ENCODE data around the gene RNASEH1. TPM values are rescaled to one million over a fixed set of nuclear protein-coding genes. Genes with fewer than 3 reads are reported as not detected.
"Not testable (repeated sequence)": the region's sequence is repeated elsewhere in the genome, so short reads cannot be mapped to it uniquely, and the experiment has no call there.

RNASEH1 gene
- total RNA-seq, 4 donors from 2014 or later, result 17.9 to 26.3 (median 23.8) TPM

DNA sequence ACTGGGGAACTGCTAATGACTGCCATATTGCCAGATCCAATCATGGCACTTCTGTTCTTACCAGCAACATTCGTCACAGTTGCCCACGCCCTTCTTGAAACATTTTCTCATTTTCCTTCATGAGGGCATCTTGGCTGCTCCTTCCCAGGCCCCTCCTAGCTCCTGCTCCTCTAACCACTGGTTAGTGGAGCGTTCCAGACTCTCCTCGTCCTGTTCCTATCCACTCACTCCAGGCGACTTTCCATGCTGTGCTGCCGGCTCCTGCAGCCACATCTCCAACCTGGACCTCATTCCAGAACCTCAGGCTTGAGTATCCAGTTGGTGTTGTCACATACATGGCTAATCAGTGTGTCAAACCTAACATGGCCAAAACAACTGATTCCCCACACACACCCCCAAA, 37.5 kb downstream of the RNASEH1 start:
- no peak for ATAC-seq (ENCODE audit: low FRiP score)
- DNase-seq (ENCODE audit: low spot score), result no peak
- TF ChIP-seq, protein P1, sequence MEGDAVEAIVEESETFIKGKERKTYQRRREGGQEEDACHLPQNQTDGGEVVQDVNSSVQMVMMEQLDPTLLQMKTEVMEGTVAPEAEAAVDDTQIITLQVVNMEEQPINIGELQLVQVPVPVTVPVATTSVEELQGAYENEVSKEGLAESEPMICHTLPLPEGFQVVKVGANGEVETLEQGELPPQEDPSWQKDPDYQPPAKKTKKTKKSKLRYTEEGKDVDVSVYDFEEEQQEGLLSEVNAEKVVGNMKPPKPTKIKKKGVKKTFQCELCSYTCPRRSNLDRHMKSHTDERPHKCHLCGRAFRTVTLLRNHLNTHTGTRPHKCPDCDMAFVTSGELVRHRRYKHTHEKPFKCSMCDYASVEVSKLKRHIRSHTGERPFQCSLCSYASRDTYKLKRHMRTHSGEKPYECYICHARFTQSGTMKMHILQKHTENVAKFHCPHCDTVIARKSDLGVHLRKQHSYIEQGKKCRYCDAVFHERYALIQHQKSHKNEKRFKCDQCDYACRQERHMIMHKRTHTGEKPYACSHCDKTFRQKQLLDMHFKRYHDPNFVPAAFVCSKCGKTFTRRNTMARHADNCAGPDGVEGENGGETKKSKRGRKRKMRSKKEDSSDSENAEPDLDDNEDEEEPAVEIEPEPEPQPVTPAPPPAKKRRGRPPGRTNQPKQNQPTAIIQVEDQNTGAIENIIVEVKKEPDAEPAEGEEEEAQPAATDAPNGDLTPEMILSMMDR (IDR thresholded peaks at IDR 0.05), result no peak

DNA sequence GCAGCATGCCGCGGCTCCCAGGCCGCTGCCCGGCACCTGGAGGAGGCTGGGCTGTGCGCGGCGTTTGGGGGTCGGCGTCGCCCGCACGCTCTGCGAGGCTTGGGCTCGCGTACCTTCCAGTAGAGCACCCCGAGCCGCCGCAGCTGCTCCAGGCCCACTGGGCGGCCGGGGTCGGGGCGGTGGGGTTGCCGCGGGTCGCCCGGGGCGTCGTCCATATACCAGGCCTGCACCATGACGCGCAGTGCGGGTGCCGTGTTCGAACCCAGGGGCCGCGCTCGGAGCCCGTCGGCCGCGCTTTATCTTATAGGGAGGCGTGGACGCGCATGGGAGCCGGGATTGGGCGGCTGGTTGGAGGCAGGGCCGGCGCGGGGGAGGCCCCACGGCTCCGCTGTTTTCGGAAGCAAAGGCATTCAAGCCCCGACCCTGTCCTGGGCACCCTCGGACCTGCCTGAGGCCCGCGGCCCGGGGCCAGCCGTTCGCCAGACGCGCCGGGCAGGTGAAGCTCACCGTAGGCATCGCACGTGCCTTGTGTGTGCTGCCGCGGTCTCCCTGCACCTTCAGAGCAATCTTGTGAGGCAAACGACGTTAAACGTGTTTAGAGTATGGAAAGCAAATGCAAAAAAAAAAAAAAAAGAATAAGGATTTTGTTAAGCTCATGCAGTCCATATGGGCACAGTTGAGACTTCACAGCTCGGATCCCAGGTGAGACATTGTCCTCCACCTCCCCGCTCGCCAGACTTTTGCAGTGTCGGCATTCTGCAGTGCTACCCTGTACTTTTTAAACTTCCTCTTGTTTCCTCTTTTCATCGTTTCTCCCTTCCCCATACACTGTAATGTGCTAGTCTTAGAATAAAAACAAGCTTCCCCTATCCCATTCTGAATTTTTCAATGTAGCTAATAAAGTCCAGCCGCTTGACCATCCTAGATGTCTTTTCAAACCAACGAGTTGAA, 38.6 kb downstream of the RNASEH1 start, which contains the start of gene ADI1:
TSS of gene ADI1 (minus strand) at position 277 of the 951 bp plus-strand sequence. CDS start at position 233, 44 bp downstream.
- peak; percentile 55 for DNase-seq (ENCODE audit: low spot score)
- TF ChIP-seq, protein P1 (IDR thresholded peaks at IDR 0.05), result no peak
- ATAC-seq (ENCODE audit: low FRiP score), result peak; percentile 62

DNA sequence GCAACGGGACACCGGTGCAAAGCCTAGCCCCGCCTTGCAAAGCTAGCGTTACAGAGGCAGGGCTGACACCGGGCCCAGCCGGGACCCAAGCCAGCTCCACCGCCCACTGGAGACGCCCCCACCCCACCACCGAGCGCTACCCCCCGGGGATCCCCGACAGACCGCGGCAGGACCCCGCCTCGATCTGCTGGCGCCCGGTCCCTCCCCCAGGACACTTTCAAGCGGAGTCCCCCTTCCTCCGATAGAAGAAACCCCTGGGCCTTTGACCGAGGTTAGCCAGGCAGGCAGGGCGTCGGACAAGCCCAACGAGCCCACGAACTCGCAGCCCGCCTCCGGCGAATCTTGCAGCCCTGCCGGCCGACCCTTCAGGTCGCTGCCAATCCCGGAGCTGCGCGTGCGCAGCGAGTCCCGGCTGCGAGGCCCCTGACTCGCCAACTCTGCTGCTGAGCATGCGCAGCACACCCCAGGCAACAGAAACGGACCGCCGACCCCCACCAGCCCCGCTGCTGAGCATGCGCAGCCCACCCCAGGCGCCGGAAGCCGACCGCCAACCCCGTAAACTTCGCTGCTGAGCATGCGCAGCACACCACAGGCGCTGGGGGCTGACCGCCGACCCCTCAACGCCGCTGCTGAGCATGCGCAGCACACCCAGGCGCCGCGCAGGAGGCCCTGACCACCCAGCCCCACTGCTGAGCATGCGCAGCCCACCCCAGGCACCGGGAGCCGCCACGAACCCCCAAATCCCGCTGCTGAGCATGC, 39.5 kb downstream of the RNASEH1 start:
- DNase-seq (ENCODE audit: low spot score) (peak; percentile 83), ATAC-seq (ENCODE audit: low FRiP score) (peak; percentile 96)
- TF ChIP-seq, protein P1 (IDR thresholded peaks at IDR 0.05), result no peak

DNA sequence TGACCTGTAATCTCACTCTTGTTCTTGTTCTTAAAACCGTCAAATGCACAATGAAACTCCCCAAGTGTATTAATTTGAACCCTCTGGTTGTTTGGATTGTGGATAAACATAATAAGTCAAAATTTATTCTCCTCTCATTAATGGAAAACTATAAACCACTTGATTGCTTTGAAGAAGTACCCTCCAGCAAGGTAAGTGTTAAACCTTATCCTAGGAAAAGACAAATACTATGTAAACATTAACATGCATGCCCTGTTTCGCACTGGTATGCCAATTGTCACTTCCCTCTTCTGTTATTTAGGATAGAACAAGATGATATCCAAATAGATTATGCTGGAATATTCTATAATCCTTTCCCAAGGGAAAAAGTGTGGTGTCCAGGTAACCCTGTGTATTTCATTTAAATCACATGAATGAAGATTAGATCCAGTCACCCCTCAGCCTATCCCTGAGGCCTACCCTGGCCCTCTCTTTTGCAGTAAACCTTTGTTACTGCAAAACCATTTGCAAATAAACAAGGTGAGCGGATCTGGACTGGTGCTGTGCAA, 40.1 kb downstream of the RNASEH1 start:
- no peak for DNase-seq (ENCODE audit: low spot score)
- TF ChIP-seq, protein P1 (IDR thresholded peaks at IDR 0.05), result no peak
- ATAC-seq (ENCODE audit: low FRiP score), result no peak

DNA sequence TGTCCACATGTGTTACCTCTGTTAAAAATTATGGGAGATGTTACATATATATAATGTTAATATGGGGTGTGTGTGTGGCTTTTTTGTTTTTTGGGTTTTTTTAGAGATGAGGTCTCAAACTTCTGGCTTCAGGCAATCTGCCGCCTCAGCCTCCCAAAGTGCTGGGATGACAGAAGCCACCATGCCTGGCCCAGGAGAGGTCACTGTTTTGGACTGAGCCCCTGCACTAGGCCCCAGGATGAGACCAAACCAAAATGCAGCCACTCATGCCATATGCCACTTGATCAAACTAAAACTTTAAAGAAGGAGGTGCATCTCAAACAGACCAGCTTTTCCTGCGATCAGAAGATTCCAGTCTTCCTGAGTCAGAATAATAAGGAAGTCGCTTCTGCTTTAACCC, 41.3 kb downstream of the RNASEH1 start:
- TF ChIP-seq, protein P1 (IDR thresholded peaks at IDR 0.05), result no peak
- ATAC-seq (ENCODE audit: low FRiP score), result no peak
- no peak for DNase-seq (ENCODE audit: low spot score)

DNA sequence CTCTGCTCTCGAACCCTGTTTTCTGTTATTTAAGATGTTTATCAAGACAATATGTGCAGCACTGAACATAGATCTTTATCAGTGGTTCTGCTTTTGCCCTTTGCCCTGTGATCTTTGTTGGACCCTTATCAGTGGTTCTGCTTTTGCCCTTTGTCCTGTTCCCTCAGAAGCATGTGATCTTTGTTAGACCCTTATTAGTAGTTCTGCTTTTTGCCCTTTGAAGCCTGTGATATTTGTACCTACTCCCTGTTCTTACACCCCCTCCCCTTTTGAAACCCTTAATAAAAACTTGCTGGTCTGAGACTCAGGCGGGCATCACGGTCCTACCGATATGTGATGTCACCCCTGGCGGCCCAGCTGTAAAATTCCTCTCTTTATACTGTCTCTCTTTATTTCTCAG, 42.7 kb downstream of the RNASEH1 start:
- not testable (repeated sequence) for ATAC-seq (ENCODE audit: low FRiP score); DNase-seq (ENCODE audit: low spot score)
